Measurements from ENCODE around the gene EIF4H. TPM values are rescaled to one million over a fixed set of nuclear protein-coding genes. Genes with fewer than 3 reads are reported as not detected.
A peak's percentile ranks its signal among the peaks of the same experiment; 100 is the strongest.

The EIF4H gene
- 378 and 404 TPM in 2 replicates for polyA plus RNA-seq (2011; rRNA removed)
- polyA minus RNA-seq (2011; rRNA and poly(A)+ RNA removed), result 253 and 255 TPM in 2 replicates

GRCh38 chr7:74173866-74174605, at the start of gene EIF4H:
EIF4H (plus strand) TSS chr7:74174356; CDS start chr7:74174384, 28 bp downstream.
- no peaks in the 10 kb centered on the region for H3K27me3 ChIP-seq (ENCODE audit: control insufficient read depth, insufficient read depth, low read length)
- ChIA-PET CTCF (interaction anchor here (0.5 to 1.5 kb wide), 4 partner anchors 9 to 106 kb away, joined by 4 read pairs; no protein-coding TSS in a partner anchor), POLR2A (interaction anchor here (0.6 to 1.8 kb wide), 10 partner anchors 9 to 223 kb away, joined by 3 to 6 read pairs (median 4); no protein-coding TSS in a partner anchor)
- peak within 1 kb of the TSS; percentile 78 for H3K4me3 ChIP-seq (ENCODE audit: low read depth, low read length)
- TF ChIP-seq, protein P1, sequence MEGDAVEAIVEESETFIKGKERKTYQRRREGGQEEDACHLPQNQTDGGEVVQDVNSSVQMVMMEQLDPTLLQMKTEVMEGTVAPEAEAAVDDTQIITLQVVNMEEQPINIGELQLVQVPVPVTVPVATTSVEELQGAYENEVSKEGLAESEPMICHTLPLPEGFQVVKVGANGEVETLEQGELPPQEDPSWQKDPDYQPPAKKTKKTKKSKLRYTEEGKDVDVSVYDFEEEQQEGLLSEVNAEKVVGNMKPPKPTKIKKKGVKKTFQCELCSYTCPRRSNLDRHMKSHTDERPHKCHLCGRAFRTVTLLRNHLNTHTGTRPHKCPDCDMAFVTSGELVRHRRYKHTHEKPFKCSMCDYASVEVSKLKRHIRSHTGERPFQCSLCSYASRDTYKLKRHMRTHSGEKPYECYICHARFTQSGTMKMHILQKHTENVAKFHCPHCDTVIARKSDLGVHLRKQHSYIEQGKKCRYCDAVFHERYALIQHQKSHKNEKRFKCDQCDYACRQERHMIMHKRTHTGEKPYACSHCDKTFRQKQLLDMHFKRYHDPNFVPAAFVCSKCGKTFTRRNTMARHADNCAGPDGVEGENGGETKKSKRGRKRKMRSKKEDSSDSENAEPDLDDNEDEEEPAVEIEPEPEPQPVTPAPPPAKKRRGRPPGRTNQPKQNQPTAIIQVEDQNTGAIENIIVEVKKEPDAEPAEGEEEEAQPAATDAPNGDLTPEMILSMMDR (IDR thresholded peaks at IDR 0.05; ENCODE audit: low read depth, low read length), result no peak
- peak; percentile 83 for DNase-seq (ENCODE audit: low read depth, low spot score)
- peak within 1 kb of the TSS; percentile 84 for H3K27ac ChIP-seq (ENCODE audit: low read depth, low read length)
- no peaks in the 10 kb centered on the region; the same call in 1 of the 2 replicates for H3K9me3 ChIP-seq (ENCODE audit: control insufficient read depth, insufficient read depth, low read length)

GRCh38 chr7:74126220-74126880, 47.8 kb upstream of the EIF4H start:
- ChIA-PET CTCF (no interaction called here), POLR2A (no interaction called here)
- no peak for DNase-seq (ENCODE audit: low read depth, low spot score)
- no peak overlapping the region for H3K27ac ChIP-seq (ENCODE audit: low read depth, low read length)
- H3K4me3 ChIP-seq (ENCODE audit: low read depth, low read length), result no peak overlapping the region
- no peaks in the 10 kb centered on the region for H3K9me3 ChIP-seq (ENCODE audit: control insufficient read depth, insufficient read depth, low read length)
- H3K27me3 ChIP-seq (ENCODE audit: control insufficient read depth, insufficient read depth, low read length), result no peaks in the 10 kb centered on the region
- TF ChIP-seq, protein P1 (IDR thresholded peaks at IDR 0.05; ENCODE audit: low read depth, low read length), result no peak

- Histone ChIP-seq H3K27me3 (ENCODE audit: control insufficient read depth, insufficient read depth, low read length) (no peaks in the 10 kb centered on the region), H3K27ac (ENCODE audit: low read depth, low read length) (no peak overlapping the region), H3K4me3 (ENCODE audit: low read depth, low read length) (no peak overlapping the region), H3K9me3 (ENCODE audit: control insufficient read depth, insufficient read depth, low read length) (no peaks in the 10 kb centered on the region)
- CTCF ChIA-PET, result interaction anchor here (0.6 kb wide), 1 partner anchor 35 kb away, joined by 5 read pairs; no protein-coding TSS in a partner anchor
- TF ChIP-seq, protein P1 (IDR thresholded peaks at IDR 0.05; ENCODE audit: low read depth, low read length), result no peak
- POLR2A ChIA-PET, result no interaction called here
- no peak for DNase-seq (ENCODE audit: low read depth, low spot score)
These were observed 44.3 kb upstream of the EIF4H start for GRCh38 chr7:74129887-74130286.

- TF ChIP-seq, protein P1 (IDR thresholded peaks at IDR 0.05; ENCODE audit: low read depth, low read length), result no peak
- ChIA-PET CTCF (no interaction called here), POLR2A (no interaction called here)
- no peak for DNase-seq (ENCODE audit: low read depth, low spot score)
- no peaks in the 10 kb centered on the region for H3K27me3 ChIP-seq (ENCODE audit: control insufficient read depth, insufficient read depth, low read length)
- no peak overlapping the region for H3K27ac ChIP-seq (ENCODE audit: low read depth, low read length)
- H3K9me3 ChIP-seq (ENCODE audit: control insufficient read depth, insufficient read depth, low read length), result no peaks in the 10 kb centered on the region
- H3K4me3 ChIP-seq (ENCODE audit: low read depth, low read length), result no peak overlapping the region
These were observed 43.6 kb upstream of the EIF4H start for GRCh38 chr7:74130518-74130917.
